Measurements from ENCODE around the gene ITFG1. TPM values are rescaled to one million over a fixed set of nuclear protein-coding genes. Genes with fewer than 3 reads are reported as not detected.
"Not testable (repeated sequence)": the region's sequence is repeated elsewhere in the genome, so short reads cannot be mapped to it uniquely, and the experiment has no call there.

ITFG1 gene
- total RNA-seq, 2 donors from 2014 or later = 17.8 to 24.6 TPM

DNA sequence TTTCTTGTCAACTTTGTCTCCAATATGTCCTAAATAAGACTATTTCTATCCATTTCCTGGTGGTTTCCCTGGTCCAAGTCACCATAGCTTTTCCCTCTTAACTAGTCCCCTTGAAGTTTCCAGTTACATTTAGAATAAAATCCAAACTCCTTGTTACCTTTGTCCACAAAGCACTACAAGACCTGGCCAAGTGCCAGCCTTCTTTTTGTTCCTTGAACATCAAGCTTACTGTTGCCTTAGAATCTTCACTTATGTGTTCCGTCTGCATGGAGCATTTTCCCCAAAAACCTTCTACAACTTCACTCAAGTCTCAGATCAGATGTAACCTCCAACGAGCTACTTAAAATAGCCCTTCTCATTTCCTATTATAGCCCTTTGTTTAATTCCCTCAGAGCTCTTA lies 101.4 kb downstream of the ITFG1 start:
- H3K9me3 ChIP-seq = no peaks in the 10 kb centered on the region
- DNase-seq (peak in 2 of 4 donors; percentile 20), ATAC-seq (no peak)
- intact Hi-C loops (cut with DNase I) = no loop called here
- 89 to 97% methylated on average over 2 of the region's 2 CpGs for WGBS, 2 donors
- no peaks in the 10 kb centered on the region for H3K27me3 ChIP-seq
- no peak for TF ChIP-seq POLR2A (IDR thresholded peaks at IDR 0.05)
- TF ChIP-seq, protein P1, sequence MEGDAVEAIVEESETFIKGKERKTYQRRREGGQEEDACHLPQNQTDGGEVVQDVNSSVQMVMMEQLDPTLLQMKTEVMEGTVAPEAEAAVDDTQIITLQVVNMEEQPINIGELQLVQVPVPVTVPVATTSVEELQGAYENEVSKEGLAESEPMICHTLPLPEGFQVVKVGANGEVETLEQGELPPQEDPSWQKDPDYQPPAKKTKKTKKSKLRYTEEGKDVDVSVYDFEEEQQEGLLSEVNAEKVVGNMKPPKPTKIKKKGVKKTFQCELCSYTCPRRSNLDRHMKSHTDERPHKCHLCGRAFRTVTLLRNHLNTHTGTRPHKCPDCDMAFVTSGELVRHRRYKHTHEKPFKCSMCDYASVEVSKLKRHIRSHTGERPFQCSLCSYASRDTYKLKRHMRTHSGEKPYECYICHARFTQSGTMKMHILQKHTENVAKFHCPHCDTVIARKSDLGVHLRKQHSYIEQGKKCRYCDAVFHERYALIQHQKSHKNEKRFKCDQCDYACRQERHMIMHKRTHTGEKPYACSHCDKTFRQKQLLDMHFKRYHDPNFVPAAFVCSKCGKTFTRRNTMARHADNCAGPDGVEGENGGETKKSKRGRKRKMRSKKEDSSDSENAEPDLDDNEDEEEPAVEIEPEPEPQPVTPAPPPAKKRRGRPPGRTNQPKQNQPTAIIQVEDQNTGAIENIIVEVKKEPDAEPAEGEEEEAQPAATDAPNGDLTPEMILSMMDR (IDR thresholded peaks at IDR 0.05) = no peak
- no peak overlapping the region for H3K27ac ChIP-seq
- H3K36me3 ChIP-seq (replicated peaks in 1 of 2; ENCODE audit: insufficient read depth in 1 of 2, low read depth in 2 of 2) = no peaks in the 10 kb centered on the region
- H3K4me1 ChIP-seq = no peaks in the 10 kb centered on the region
- H3K4me3 ChIP-seq = no peak overlapping the region

- intact Hi-C loops (cut with DNase I) = no loop called here
- Histone ChIP-seq H3K9me3 (no peaks in the 10 kb centered on the region), H3K27ac (no peak overlapping the region), H3K27me3 (no peaks in the 10 kb centered on the region), H3K36me3 (replicated peaks in 1 of 2; ENCODE audit: insufficient read depth in 1 of 2, low read depth in 2 of 2) (no peaks in the 10 kb centered on the region), H3K4me3 (no peak overlapping the region), H3K4me1 (no peaks in the 10 kb centered on the region)
- ATAC-seq (no peak), DNase-seq (no peak)
- TF ChIP-seq POLR2A (IDR thresholded peaks at IDR 0.05) = no peak
- TF ChIP-seq, protein P1 (IDR thresholded peaks at IDR 0.05) = no peak
- WGBS, 2 donors = 95 to 100% methylated on average over 2 of the region's 2 CpGs
Measured at GRCh38 chr16:47358816-47359215, 102.0 kb downstream of the ITFG1 start.

GRCh38 chr16:47349029-47349428 lies 111.8 kb downstream of the ITFG1 start:
- H3K27me3 ChIP-seq; DNase-seq; H3K4me3 ChIP-seq; H3K27ac ChIP-seq; H3K36me3 ChIP-seq (replicated peaks in 1 of 2; ENCODE audit: insufficient read depth in 1 of 2, low read depth in 2 of 2); H3K4me1 ChIP-seq; H3K9me3 ChIP-seq; intact Hi-C loops (cut with DNase I); ATAC-seq: not testable (repeated sequence)
- 98% methylated on average over 2 of the region's 2 CpGs for WGBS, 2 donors

DNA sequence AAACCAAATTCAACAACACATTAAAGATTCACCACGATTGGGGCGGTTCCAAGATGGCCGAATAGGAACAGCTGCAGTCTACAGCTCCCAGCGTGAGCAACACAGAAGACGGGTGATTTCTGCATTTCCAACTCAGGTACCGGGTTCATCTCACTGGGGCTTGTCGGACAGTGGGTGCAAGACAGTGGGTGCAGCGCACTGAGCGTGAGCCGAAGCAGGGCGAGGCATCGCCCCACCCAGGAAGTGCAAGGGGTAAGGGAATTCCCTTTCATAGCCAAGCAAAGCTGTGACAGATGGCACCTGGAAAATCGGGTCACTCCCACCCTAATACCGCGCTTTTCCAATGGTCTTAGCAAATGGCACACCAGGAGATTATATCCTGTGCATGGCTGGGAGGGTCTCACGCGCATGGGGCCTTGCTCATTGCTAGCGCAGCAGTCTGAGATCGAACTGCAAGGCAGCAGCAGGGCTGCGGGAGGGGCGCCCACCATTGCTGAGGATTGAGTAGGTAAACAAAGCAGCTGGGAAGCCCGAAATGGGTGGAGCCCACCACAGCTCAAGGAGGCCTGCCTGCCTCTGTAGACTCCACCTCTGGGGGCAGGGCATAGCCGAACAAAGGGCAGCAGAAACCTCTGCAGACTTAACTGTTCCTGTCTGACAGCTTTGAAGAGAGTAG lies 113.7 kb downstream of the ITFG1 start:
- ATAC-seq; H3K4me1 ChIP-seq; intact Hi-C loops (cut with DNase I); H3K27ac ChIP-seq; H3K36me3 ChIP-seq (replicated peaks in 1 of 2; ENCODE audit: insufficient read depth in 1 of 2, low read depth in 2 of 2); DNase-seq; H3K4me3 ChIP-seq; H3K9me3 ChIP-seq; H3K27me3 ChIP-seq: not testable (repeated sequence)
- 97% methylated on average over 19 to 23 of the region's 23 CpGs for WGBS, 2 donors

DNA sequence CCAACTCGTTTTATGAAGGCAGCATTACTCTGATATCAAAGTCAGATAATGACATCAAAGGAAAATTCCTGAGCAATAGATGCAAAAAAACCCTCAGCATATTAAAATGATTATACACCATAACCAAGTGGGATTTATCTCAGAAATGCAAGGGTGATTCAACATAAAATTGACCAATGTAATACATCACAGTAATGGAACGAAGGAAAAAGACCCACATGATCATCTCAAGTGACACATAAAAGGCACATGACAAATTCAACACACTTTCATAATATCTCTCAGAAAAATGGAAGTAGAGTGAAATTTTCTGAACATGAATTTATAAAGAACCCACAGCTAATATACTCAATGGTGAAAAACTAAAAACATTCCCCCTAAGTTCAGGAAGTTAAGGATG lies 118.8 kb downstream of the ITFG1 start:
- Histone ChIP-seq H3K4me1 (no peaks in the 10 kb centered on the region), H3K27me3 (no peaks in the 10 kb centered on the region), H3K36me3 (replicated peaks in 1 of 2; ENCODE audit: insufficient read depth in 1 of 2, low read depth in 2 of 2) (no peaks in the 10 kb centered on the region), H3K4me3 (no peak overlapping the region), H3K9me3 (peaks cover 0 to 8% (median 4%) of the 10 kb centered on the region in 3 donors), H3K27ac (no peak overlapping the region)
- WGBS, 2 donors = 77 to 79% methylated on average over 2 of the region's 2 CpGs
- ATAC-seq = no peak
- TF ChIP-seq, protein P1 (IDR thresholded peaks at IDR 0.05) = no peak
- TF ChIP-seq POLR2A (IDR thresholded peaks at IDR 0.05) = no peak
- intact Hi-C loops (cut with DNase I) = no loop called here
- DNase-seq = no peak

DNA sequence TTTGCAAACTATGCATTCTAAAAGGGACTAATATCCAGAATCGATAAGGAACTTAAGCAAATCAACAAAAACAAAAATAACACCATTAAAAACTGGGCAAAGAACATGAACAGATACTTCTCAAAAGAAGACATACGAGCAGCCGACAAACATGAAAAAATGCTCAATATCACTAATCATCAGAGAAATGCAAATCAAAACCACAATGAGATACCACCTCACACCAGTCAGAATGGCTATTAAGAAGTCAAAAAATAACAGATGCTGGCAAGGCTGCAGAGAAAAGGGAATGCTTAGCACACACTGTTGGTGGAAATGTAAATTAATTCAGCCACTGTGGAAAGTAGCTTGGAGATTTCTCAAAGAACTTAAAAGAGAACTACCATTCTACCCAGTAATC lies 130.3 kb downstream of the ITFG1 start:
- DNase-seq; ATAC-seq; H3K4me3 ChIP-seq; intact Hi-C loops (cut with DNase I); H3K9me3 ChIP-seq; H3K27me3 ChIP-seq; H3K27ac ChIP-seq; H3K36me3 ChIP-seq (replicated peaks in 1 of 2; ENCODE audit: insufficient read depth in 1 of 2, low read depth in 2 of 2); H3K4me1 ChIP-seq: not testable (repeated sequence)
- WGBS, 2 donors = 94 to 96% methylated on average over 3 of the region's 3 CpGs

DNA sequence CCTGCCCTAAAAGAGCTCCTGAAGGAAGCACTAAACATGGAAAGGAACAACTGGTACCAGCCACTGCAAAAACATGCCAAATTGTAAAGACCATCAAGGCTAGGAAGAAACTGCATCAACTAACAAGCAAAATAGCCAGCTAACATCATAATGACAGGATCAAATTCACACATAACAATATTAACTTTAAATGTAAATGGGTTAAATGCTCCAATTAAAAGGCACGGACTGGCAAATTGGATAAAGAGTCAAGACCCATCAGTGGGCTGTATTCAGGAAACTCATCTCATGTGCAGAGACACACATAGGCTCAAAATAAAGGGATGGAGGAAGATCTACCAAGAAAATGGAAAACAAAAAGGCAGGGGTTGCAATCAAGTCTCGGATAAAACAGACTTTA lies 136.6 kb downstream of the ITFG1 start:
- H3K4me1 ChIP-seq; H3K27me3 ChIP-seq; H3K9me3 ChIP-seq; H3K27ac ChIP-seq; intact Hi-C loops (cut with DNase I); ATAC-seq; DNase-seq; H3K36me3 ChIP-seq (replicated peaks in 1 of 2; ENCODE audit: insufficient read depth in 1 of 2, low read depth in 2 of 2); H3K4me3 ChIP-seq: not testable (repeated sequence)
- 96 to 100% methylated on average over 2 of the region's 2 CpGs for WGBS, 2 donors

Measured in body of pancreas (tissue), 4 donors.